OCI-M2 (cell line): ENCODE measurements around the gene WDR38.

Source experiments
- DNase-seq: peaks from one replicate; lab custom pipeline; 2025; ENCODE audit not compliant: unreplicated experiment; lab: John Stamatoyannopoulos, UW

WDR38 gene, protein sequence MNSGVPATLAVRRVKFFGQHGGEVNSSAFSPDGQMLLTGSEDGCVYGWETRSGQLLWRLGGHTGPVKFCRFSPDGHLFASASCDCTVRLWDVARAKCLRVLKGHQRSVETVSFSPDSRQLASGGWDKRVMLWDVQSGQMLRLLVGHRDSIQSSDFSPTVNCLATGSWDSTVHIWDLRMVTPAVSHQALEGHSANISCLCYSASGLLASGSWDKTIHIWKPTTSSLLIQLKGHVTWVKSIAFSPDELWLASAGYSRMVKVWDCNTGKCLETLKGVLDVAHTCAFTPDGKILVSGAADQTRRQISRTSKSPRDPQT

DNA sequence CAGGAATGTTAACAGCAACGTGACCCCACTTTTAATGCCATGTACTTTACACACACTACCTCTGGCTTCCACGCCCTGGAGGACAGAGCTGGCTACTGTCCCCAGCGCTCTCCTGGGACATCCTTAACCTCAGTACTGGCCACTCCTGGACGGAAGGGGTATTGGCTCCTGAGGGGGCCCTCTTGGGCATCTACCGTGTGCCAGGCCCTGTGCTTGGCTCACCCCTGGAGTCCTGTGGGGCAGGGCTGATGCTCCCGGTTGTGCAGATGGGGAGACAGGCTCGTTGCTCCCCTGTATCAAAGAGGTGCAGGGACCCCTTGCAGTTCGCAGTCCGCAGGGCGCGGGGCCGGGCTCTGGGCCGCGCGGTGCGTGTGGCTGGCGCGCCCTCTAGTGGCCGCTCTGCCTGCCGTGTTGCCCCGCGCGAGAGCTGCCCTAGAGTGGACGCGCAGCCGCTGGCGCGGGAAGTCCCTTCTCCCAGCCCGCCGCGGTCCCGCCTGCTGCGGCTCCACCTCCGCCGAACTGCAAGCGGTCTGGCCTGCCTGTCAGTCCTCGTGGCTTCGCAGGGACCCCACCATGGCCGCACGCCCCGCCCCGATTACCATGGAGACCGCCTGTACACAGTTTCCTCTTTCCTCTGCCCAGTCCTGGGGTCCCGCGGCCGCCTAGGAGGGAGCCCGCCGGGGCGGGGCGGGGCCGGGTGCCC lies at the start of gene WDR38:
Gene WDR38 (plus strand): TSS at position 632 of the 703 bp plus-strand sequence. CDS start 72 bp downstream, outside the sequence.
- DNase-seq: no peak

DNA sequence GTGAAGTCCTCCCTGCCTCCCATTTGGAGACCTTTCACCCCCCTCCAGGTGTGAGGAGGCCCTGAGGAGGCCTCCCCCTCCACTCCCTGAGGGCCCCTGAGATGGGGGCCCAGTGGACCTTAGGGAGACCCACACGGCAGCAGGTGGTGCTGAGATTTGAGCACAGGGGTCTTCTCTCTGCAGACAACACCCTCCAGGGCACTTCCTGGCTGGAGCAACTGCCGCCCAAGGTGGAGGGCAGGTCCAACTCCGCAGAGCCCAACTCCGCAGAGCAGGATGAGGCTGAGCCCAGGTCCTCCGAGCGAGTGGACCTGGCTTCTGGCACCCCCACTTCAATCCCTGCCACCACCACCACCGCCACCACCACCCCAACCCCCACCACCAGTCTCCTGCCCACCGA lies 49.3 kb upstream of the WDR38 start:
- DNase-seq: no peak

DNA sequence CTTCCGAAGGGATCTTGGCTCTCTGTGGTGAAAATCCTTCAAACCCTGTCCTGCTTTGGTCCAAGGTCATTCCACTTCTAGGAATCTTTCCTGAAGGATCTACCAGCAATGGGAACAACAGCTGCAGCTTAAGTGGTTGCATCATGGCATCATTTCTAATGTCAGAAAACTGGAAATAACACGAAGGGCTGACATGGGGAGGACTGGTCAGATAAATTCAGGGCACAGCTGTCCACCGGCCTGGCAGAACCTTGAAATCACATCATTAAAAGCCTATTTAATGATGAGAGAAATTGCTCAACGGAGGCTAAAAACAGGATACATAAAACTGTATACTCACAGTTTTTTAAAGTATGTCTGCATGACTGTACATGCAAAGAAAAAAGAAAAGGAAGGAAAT lies 48.1 kb upstream of the WDR38 start:
- DNase-seq: no peak

DNA sequence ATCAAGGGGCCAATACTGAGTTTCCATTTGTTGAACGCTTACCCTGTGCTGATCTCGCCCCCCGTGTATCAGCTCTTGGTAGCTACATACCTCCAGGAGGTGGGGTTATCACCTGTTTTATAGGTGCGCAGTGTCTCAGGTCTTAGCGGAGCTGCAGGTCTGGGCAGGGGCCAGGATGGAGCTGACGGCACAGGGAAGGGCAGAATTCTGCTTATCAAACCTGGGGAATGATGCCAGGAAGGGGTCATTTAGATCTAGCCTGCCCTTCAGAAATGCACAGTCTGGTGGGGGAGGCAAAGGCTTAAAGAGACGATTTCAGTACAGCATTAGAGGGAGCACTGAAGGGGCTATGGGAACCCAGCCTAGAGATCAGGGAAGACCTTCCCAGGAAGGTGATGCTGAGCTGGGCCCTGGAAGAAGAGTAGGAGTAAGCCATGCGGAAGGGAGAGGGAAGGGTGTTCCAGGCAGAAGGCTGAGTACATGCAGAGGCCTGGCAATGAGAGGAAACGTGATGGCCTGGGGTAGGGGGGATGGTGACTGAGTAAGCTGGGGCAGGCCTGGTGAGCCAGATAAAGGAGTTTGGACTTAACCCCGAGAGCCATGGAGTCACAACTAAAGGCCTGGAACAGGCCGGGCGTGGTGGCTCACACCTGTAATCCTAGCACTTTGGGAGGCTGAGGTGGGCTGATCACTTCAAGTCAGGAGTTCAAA lies 44.9 kb upstream of the WDR38 start:
- no peak for DNase-seq

DNA sequence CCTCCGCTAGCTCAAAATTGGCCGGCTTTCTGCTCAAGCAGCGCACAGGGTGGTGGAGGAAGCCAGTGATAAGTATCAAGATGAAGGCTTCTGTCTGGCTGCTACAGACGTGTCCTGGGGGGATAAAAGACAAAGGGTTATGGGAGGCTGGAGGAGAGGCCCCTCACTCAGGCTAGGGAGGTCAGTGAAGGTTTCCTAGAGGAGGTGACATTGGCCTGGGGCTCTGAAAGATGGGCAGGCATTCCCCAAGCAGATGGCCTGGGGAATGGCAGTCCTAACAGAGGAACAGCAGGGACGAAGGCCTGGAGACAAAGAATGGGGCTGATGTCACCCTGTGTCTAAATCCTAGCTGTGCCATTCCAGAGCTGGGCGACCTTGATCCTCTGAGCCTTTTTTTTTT lies 44.0 kb upstream of the WDR38 start:
- no peak for DNase-seq

DNA sequence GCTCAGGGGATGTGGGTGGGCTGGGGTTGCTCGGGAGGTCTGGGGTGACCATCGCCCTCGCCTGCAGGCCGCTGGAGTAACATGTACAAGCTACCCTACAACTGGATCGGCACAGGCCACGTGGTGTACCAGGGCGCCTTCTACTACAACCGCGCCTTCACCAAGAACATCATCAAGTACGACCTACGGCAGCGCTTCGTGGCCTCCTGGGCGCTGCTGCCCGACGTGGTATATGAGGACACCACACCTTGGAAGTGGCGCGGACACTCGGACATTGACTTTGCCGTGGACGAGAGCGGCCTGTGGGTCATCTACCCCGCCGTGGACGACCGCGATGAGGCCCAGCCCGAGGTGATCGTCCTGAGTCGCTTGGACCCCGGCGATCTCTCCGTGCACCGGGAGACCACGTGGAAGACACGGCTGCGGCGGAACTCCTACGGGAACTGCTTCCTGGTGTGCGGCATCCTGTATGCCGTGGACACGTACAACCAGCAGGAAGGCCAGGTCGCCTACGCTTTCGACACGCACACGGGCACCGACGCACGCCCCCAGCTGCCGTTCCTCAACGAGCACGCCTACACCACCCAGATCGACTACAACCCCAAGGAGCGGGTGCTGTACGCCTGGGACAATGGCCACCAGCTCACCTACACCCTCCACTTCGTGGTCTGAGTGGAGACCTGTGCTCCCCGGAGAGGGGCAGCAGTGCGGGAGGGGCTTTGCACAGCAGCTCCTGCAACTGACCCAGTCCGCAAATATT lies 43.3 kb upstream of the WDR38 start:
- DNase-seq: no peak

DNA sequence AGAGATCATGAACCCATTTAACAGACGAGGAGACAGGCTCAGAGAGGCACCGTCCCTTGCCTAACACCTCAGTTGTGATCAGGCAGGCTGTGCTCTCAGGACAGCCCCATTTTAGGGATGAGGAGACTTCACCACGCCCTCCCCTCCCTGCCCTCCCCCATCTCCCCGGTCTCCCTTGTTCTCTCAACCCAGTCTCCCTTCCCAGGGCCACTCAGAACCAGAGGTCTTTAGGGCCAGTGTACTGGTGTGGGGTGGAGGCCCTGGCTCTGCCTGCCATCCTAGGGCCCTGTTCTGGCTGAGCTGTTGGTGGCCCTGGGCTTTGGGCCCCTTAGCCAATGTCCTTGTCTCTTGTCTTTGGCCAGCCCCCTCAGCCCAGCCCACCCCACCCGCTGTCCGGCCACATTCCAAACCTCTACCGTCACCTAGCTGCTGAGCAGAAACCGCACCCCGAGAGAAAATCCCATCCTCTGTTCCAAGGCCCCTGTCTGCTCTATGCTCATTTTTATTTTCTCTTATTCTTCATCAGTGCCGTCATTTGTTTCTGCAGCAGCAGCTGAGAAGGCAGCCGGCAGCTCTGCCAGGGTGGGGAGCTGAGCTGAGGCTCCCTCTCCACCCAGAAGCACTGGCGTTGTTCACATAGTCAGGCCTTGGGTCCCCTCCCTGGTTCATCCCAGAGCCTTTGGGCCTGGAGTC lies 42.5 kb upstream of the WDR38 start:
- DNase-seq: no peak

DNA sequence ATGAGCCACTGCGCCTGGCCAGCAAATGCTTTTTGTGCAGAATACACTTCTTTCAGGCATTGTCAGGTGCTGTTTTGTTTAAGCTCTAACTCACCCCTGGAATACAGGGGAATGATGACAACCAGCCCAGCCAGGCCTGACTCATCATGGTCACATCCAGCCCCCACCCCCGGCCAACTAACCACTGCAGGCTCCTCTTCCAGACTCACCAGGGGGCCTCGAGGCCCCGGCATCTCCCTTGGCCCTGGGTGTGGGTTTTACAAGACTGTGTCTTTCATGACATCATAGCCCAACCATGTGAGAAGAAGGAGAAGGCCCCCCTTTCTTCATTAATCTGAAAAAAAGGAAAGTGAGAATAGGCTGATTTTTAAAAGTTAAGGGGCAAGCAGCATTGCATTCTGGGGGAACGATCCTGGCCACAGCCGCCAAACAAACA lies 40.8 kb upstream of the WDR38 start:
- DNase-seq: no peak

DNA sequence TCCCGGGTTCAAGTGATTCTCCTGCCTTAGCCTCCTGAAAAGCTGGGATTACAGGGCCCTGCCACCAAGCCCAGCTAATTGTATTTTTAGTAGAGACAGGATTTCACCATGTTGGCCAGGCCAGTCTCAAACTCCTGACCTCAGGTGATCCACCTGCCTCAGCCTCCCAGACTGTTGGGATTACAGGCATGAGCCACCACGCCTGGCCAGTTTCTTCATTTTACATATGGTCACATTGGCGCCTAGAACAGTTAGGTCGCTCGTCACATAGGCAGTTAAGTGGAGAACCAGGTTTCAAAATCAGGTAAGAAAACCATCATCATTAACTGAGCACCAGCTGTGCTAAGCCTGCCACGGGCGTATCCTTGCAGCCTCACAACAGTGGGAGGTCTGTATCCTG lies 40.2 kb upstream of the WDR38 start:
- DNase-seq: no peak

DNA sequence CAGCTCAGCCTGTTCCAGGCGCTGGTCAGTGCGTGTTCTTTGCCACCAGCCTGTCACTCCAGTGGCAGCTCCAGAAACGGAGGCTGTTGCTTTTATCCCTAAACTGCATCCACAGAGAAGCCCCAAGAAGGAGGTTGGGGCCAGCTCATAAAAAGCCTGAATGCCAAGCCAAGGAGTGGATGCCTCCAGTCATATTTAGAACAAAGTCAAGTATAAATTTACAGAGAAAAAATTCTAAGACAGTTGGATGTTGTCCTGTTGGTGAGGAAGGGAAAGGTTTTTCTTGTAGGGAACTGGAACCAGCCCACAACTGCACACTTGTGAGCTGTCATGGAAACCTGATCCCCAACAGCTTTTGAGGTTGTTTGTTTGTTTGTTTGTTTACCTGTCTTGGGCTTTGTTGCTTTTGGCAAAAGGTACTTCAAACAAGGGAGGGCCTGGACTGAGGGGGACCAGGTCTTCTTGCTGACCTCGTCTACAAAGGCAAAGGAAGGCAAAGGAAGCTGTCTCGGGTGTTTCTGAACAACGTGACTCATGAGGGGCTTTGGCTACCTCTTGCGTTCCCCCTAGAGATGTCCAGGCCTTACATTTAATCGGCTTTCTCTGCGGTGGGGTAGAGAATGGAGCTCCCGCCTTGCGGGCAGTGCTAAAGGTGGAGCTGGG lies 39.6 kb upstream of the WDR38 start:
- no peak for DNase-seq

DNA sequence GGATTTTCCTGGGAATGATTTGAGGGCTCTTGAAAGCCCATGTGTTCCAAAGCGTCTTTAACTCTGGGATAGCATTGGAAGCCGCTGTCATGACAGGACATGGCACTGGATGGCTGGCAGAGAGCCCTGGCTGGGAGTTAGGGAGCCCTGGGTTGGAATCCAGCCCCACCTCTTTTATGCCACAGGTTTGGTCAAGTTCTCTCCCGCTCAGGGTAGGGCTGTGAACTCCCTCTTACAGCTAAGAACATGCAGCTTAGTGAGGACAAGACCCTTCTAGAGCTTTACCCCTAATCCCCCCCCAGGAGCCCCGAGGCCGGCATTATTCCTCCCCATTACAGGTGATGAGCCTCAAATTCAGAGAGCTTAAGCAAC lies 39.1 kb upstream of the WDR38 start:
- DNase-seq: no peak

DNA sequence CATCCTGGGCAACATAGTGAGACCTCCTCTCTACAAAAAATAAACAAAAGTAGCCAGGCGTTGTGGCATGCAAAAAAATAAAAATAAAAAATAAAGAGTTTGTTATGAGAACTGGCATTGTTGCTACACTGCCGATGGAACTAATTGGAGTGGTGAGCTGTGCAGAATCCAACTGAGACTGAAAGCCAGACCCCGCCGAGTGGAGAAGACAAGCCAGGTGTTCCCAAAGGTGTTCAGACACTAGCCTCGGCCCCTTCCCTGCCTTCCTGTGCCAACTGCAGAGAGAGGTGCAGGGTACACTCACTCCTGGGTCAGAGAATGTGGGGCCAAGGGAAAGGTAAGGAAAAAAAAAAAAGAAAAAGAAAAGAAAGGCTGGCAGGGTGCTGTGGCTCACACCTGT lies 37.7 kb upstream of the WDR38 start:
- DNase-seq: no peak

DNA sequence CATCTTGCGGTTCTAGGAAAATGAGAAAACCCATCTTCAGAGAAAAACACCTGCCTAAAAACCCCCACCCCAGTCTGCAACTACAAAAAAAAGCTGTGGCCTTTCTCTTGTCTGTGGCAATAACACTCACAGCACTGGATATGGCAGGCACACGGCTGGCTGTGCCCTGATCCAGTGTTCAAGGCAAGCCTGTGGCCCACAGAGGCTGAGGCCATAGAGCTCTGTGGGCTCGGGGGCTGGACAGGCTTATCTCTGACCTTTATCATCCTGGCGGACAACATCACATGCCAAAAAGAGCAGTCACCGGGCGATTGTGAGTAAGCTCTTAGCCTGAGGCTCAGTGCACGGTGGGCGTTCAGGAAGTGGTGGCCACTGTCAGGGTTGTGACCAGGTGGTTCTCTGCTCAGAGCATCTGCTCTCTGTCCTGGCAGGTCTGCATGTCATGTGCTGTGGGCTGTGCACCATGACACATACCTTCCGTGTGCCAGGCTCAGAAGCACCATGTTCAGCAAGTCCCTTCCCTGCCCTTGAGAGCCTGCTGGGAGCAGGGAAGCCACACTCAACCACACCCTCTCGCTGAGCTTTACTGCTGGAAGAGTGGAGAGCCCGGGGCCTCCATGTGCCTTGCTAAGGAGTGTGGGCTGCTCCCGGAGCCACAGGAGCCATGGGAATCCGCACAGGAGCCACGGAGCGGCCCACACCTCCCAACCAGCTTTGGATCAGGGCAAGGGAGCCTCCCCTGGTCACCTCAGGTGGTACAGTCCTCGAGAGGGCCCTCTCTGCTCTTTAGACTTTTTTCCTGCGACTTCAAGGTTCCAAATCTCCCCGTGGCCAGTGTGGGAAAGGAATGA lies 34.6 kb upstream of the WDR38 start:
- DNase-seq: no peak

DNA sequence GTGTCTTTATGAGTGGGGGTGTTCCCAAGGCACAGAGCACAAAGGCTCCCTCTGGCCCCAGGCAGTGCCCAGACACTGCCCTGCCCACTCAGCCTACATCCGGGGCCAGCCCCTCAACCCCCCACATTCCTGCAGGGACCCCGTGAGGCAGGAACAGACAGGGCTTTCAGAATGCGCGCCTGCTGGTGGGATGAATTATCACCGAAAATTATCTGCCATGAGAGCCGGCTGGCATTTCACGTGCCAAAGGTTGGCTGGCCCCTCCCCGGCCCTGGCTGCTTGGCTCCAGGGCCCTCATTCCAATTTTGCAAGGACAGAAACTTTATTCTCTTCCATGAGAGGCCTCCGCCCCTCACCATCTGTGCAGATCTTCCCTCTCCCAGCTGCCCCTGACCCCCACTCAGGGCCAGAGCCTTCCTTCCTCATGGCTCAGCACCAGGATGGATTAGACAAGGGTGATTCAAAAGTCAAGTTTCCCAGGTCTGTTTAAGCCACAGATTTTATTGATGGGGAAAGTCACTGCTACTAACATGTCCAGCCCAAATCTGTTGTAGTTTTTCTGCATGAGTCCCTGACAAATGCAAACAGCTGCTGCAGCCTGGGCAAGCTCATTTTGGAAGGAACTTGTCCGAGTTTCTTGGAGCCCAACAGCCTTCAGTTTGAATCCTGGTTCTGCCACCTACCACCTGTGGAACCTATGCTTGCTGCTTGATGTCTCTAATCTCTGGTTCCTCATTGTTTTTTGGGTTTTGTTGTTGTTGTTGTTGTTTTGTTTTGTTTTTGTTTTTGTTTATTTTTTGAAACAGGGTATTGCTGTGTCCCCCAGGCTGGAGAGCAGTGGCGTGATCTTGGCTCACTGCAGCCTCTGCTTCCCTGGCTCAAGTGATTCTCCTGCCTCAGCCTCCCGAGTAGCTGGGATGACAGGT lies 32.3 kb upstream of the WDR38 start:
- DNase-seq: no peak

DNA sequence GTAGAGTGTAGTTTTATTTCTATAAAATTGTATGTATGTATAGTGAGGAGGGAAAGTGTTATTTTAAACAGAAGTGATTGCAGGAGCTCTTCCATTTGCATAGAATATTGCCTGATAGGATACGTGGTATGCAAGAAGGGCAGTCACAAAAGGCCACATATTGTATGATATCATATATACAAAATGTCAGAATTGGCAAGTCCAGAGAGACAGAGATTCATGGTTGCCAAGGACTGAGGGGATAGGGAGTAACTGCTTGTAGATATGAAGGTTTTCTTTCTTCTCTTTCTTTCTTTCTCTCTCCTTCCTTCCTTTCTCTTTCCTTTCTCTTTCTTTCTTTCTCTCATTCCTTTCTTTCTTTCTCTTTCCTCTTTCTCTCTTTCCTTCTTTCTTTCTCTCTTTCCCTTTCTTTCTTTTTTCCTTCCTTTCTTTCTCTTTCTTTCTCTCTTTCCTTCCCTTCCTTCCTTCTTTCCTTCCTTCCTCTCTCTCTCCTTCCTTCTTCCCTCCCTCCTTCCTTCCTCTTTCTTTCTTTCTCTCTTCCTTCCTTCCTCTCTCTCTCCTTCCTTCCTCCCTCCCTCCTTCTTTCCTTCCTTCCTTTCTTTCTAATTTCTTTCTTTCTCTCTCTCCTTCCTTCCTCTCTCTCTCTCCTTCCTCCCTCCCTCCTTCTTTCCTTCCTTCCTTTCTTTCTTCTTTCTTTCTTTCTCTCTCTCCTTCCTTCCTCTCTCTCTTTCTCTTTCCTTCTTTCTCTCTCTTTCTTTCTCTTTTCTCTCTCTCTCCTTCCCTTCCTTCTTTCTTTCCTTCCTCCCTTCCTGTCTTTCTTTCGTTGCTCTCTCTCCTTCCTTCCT lies 24.5 kb upstream of the WDR38 start:
- no peak for DNase-seq

DNA sequence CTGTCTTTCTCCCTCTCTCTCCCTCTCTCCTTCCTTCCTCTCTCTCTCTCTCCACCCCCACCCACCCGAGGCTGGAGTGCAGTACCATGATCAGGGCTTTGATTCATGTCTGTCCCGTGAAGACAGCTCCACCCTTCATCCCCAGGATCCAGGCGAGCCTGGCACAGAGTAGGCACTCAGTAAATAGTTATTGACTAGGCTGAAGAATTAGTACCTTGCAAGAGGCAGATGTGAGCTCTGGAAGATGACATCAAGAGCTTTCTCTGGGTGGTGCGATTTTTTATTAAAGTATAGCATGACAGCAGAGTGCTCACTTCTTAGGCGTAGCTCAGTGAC lies 24.0 kb upstream of the WDR38 start:
- DNase-seq: no peak

DNA sequence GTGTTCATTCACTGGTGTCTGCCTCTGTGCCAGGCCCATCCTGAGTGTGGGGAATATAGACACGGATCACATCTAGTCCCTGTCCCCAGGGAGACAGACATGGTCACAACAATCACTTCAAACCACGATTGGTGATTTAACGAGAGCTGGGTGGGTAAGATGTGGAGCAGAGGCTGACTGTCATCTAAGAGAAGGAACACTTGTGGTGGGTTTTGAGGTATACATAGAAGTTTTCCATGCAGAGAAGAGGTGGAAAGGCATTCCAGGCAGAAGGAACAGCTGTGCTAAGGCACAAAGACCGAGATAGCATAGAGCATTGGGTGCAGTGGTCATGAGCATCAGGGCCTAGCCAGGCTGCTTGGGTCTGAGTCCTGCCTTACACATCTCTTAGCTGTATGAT lies 22.7 kb upstream of the WDR38 start:
- no peak for DNase-seq
